ENCODE data around the gene KRT20.

DNA sequence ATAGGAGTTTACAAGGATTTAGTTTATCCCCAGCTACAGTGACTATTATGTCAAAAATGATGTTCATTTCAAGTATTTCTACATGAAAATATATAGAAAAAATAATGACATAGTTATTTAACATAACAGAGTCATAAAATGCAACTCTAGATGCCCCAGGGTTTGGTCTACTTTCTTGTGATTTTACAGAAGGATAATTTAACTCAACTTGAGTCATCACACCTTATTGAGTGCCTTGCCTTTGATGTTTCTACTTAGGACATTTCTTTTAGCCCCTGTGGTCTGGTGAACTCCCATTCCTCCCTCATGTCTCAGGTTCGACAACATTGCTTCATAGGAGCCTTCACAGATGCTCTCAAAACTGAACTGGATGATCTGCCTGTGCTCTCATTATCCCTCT, 2.0 kb downstream of the KRT20 start:
- TF ChIP-seq, protein P1, sequence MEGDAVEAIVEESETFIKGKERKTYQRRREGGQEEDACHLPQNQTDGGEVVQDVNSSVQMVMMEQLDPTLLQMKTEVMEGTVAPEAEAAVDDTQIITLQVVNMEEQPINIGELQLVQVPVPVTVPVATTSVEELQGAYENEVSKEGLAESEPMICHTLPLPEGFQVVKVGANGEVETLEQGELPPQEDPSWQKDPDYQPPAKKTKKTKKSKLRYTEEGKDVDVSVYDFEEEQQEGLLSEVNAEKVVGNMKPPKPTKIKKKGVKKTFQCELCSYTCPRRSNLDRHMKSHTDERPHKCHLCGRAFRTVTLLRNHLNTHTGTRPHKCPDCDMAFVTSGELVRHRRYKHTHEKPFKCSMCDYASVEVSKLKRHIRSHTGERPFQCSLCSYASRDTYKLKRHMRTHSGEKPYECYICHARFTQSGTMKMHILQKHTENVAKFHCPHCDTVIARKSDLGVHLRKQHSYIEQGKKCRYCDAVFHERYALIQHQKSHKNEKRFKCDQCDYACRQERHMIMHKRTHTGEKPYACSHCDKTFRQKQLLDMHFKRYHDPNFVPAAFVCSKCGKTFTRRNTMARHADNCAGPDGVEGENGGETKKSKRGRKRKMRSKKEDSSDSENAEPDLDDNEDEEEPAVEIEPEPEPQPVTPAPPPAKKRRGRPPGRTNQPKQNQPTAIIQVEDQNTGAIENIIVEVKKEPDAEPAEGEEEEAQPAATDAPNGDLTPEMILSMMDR (optimal IDR thresholded peaks at IDR 0.05 in 1 of 3, IDR thresholded peaks at IDR 0.05 in 1 of 3, conservative IDR thresholded peaks at IDR 0.05 in 1 of 3; ENCODE audit: extremely low read depth in 1 of 3, insufficient read depth in 2 of 3, low read length in 3 of 3), result no peak
- no peak for TF ChIP-seq EZH2 (IDR thresholded peaks at IDR 0.05; ENCODE audit: low read length)

Data from keratinocyte (primary cell).